ENCODE measurements around the gene ORC4.
"Not testable (repeated sequence)": the region's sequence is repeated elsewhere in the genome, so short reads cannot be mapped to it uniquely, and the experiment has no call there.

Gene ORC4

DNA sequence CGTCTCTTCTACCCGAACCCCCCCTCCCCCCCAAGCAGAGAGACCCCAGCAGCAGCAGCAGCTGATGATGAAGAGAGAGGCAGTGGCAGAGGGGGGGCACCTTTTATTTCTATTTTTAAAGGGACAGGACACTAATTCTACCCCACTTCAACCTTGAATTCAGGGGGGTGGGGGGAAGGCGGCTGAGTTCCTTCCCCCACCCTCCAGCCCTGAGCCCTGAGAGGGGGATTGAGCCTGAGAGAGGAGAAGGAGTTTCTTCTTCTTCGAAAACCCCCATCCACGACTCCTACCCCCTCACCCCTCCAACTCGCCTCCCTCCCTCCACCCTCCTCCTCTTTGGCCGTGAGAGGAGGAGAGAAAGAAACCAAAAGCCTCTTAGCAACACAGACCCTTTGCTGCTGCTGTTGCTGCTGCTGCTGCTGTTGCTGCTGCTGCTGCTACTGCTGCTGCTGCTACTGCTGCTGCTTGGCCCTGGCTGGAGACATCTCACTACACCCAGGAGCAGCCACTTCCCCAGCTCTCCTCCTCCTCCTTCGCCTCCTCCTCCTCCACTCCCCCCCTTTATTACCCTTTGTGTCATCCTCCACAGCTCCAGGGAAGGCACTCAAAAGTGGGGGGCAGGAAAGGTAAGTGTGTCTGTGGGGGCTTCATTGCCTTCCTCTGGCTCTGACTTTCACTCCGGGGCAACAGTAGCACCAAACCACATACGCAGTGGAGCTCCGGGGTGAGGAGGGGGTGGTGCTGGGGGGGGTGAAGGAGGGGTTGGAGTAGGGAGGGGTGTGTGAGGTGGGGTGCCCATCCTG lies 723 bp upstream of the ORC4 start, which contains the start of gene MBD5:
MBD5 (plus strand) TSS at position 33 of the 803 bp plus-strand sequence.
- FAIRE-seq, result no peak
- no peak for DNase-seq (ENCODE audit: extremely low spot score, insufficient read length, low read depth)

GRCh38 chr2:148014616-148015015 lies 5.9 kb downstream of the ORC4 start:
- DNase-seq (ENCODE audit: extremely low spot score, insufficient read length, low read depth), result no peak
- no peak for FAIRE-seq

DNA sequence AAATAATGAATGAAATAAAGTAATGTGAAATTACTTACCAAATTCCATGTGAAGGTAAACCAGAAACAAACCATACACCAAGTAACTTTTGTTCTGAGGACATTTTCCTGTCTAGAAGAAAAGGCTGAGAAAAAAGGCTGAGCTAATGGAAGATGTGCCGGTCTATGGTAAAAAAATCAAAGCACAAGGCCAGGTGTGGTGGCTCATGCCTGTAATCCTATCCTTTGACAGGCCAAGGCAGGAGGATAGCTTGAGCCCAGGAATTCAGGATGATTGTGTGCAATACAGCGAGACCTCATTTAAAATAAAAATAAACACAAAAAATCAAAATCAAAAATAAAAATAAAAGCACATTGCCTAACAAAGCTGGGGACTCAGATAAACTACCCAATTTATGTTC lies 6.7 kb downstream of the ORC4 start:
- DNase-seq (ENCODE audit: extremely low spot score, insufficient read length, low read depth) (no peak), FAIRE-seq (no peak)

DNA sequence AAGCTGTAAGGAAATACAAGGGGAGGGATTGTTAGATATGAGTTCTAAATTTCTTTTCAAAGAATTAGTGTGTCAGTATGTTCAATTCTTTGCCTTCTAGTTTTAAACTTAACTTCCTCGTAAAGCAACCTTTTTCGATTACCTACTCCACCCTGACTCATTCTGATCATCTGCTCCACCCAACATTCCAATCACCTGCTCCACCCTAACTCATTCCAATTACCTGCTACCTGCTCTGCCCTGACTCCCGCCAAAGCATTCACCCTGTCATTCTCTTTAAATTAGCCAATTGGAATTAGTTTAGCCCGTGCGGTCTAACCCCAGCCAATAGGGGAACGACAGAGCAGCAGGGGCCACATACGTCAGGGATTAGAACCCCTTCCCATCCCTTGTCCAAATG lies 12.1 kb downstream of the ORC4 start:
- FAIRE-seq; DNase-seq (ENCODE audit: extremely low spot score, insufficient read length, low read depth): not testable (repeated sequence)

DNA sequence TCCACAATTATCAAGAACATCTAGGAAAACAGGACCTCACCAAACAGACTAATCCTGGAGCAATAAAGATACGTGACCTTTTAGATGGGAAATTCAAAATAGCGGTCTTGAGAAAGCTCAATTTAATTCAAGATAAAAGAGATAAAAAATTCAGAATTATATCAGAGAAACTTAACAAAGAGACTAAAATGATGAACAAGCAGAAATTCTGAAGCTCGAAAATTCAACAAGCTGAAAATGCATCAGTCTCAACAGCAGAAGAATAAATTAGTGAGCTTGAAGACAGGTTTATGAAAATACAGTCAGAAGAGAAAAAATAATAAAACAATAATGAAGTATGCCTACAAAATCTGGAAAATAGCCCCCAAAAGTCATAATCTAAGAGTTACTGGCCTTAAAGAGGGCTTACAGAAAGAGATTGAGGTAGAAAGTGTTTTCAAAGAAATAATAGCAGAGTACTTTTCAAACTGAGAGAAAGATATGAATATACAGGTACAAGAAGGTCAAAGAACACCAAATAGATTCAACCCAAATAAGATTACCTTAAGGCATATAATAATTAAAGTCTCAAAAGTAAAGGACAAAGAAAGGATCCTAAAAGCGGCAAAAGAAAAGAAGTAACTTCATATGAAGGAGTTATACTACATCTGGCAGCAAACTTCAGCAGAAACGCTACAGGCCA lies 13.2 kb downstream of the ORC4 start:
- FAIRE-seq (no peak), DNase-seq (ENCODE audit: extremely low spot score, insufficient read length, low read depth) (no peak)

GRCh38 chr2:148006249-148007007 lies 14.1 kb downstream of the ORC4 start:
- no peak for FAIRE-seq
- no peak for DNase-seq (ENCODE audit: extremely low spot score, insufficient read length, low read depth)

GRCh38 chr2:148002420-148002819 lies 18.1 kb downstream of the ORC4 start:
- FAIRE-seq; DNase-seq (ENCODE audit: extremely low spot score, insufficient read length, low read depth): not testable (repeated sequence)

DNA sequence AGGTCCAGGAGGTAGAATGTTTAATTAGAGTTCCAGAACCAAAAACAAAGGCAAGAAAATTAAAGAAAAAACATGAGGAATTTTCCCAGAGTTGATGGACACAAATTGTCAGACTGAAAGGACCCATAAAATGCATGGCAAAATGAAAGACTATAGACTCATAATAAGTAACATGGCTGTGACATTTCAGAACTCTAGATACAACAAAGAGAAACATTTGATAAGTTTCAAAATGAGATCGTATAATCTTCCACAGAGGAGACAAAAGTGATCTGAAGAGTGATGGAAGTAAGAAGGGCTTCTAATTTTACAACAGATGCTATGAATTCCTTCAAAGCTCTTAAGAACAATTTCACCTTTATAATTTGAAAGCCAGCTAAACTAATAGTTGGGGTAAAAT lies 20.4 kb downstream of the ORC4 start:
- FAIRE-seq (no peak), DNase-seq (ENCODE audit: extremely low spot score, insufficient read length, low read depth) (no peak)

GRCh38 chr2:147999126-147999525 lies 21.4 kb downstream of the ORC4 start:
- no peak for DNase-seq (ENCODE audit: extremely low spot score, insufficient read length, low read depth)

DNA sequence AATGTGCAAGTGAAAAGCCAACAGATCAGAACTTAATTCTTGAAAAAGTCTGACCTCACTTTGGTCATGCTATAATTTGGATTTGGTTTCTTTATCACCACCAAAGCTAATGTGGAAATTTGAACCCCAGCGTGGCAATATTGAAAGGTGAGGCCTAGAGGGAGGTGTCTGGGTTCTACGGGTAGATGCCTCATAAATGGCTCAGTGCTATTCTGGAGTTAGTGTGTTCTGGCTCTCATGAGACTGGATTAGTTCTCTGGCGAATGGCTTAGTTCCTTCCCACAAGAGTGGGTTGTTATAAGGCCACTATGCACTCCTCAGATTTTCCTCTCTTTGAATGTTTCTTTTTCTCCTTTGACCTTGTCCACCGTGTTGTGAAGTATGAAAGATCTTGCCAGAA lies 22.3 kb downstream of the ORC4 start:
- FAIRE-seq (peak; percentile 52), DNase-seq (ENCODE audit: extremely low spot score, insufficient read length, low read depth) (no peak)

More at GRCh38 chr2:147999126-147999525, 21.4 kb downstream of the ORC4 start:
- no peak for FAIRE-seq

DNA sequence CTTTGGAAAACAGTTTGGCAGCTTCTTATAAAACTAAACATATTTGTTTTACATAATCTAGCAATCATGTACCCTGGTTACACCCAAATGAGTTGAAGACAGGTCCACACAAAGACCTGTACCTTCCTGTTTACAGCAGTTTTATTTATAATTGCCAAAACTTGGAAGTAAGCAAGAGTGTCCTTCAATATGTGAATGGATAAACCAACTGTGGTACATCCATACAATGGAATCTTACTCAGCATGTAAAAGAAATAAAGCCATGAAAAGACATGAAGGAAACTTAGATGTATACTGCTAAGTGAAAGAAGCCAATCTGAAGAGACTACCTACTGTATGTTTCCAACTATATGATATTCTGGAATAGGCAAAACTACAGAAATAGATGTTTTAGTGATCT lies 23.7 kb downstream of the ORC4 start:
- DNase-seq (ENCODE audit: extremely low spot score, insufficient read length, low read depth) (no peak), FAIRE-seq (no peak)

DNA sequence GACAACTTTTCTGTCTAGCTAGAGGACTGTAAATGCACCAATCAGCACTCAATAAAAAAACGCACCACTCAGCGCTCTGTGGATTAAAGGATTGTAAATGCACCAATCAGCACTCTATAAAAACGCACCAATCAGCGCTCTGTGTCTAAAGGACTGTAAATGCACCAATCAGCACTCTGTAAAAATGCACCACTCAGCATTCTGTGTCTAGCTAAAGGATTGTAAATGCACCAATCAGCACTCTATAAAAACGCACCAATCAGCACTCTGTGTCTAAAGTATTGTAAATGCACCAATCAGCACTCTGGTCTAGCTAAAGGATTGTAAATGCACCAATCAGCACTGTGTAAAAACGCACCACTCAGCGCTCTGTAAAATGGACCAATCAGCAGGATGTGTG lies 25.6 kb downstream of the ORC4 start:
- not testable (repeated sequence) for FAIRE-seq; DNase-seq (ENCODE audit: extremely low spot score, insufficient read length, low read depth)

GRCh38 chr2:147989809-147990403 lies 30.6 kb downstream of the ORC4 start:
- FAIRE-seq, result peak; percentile 67
- DNase-seq (ENCODE audit: extremely low spot score, insufficient read length, low read depth), result peak; percentile 32

DNA sequence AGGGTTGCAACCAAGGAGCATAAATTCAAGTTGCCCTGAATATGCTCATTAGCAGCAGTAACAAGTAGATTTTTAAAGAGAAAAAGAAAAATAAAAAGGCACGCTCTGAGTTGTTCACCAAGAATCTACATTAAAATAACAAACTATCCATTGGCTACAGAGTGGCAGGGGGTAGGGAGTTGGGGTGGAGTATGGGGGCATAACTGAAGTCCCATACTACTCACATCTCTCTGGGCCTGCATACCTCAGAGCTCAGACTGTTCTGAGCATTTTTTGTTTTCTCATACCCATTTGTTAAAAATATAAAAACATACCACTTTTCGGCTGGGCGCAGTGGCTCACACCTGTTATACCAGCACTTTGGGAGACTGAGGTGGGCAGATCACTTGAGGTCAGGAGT lies 31.4 kb downstream of the ORC4 start:
- FAIRE-seq (no peak), DNase-seq (ENCODE audit: extremely low spot score, insufficient read length, low read depth) (no peak)

- DNase-seq (ENCODE audit: extremely low spot score, insufficient read length, low read depth) (no peak), FAIRE-seq (no peak)
These were observed 39.5 kb downstream of the ORC4 start for GRCh38 chr2:147980940-147981528.

DNA sequence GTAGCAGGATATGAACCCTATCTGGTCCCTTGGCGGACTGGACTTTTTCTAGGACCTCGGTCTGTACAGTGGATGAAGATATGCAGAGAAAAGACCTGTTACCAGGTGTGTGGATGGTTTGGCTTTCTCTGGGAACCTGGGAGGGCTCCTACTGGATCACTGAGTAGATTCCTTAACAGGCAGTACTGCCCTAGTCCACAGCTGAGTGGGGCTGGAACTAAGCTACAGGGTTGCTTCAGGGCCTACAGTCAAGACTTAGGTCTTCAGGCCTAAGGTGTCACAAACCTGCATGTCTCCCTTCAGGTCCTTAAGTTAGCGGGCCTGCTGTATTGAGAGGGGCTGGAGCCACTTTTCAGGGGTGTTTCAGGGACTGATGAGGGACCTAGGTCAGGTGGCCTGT lies 42.9 kb downstream of the ORC4 start:
- FAIRE-seq (no peak), DNase-seq (ENCODE audit: extremely low spot score, insufficient read length, low read depth) (no peak)

- DNase-seq (ENCODE audit: extremely low spot score, insufficient read length, low read depth), result no peak
- FAIRE-seq, result no peak
These were observed 44.4 kb downstream of the ORC4 start for GRCh38 chr2:147976102-147976501.

- DNase-seq (ENCODE audit: extremely low spot score, insufficient read length, low read depth), result no peak
- FAIRE-seq, result no peak
These were observed 52.0 kb downstream of the ORC4 start for GRCh38 chr2:147968571-147968970.

- no peak for FAIRE-seq
- DNase-seq (ENCODE audit: extremely low spot score, insufficient read length, low read depth), result no peak
These were observed 68.4 kb downstream of the ORC4 start for GRCh38 chr2:147952118-147952517.

GRCh38 chr2:147945660-147946059 lies 74.9 kb downstream of the ORC4 start:
- DNase-seq (ENCODE audit: extremely low spot score, insufficient read length, low read depth) (no peak), FAIRE-seq (no peak)

All from GM18507 (cell line).